HL-60 (cell line): ENCODE data around the gene ZDHHC16.
A peak's percentile ranks its signal among the peaks of the same experiment; 100 is the strongest.
"Not testable (repeated sequence)": the region's sequence is repeated elsewhere in the genome, so short reads cannot be mapped to it uniquely, and the experiment has no call there.

ENCODE experiments used
- CTCF ChIP-seq: IDR thresholded peaks from one replicate; pipeline ENCODE4 v1.5.1; 2011; ENCODE audit warnings: low read length, control low read depth, inconsistent platforms; ENCODE audit not compliant: insufficient read depth
- GABPA ChIP-seq: IDR thresholded peaks from 2 replicates; pipeline ENCODE4 v1.6.1; 2012; ENCODE audit warnings: low read depth
- POLR2AphosphoS5 ChIP-seq: IDR thresholded peaks from 2 replicates; pipeline ENCODE4 v1.6.1; 2012; ENCODE audit warnings: low read depth
- REST ChIP-seq: IDR thresholded peaks from 2 replicates; pipeline ENCODE4 v1.6.1; 2012; ENCODE audit warnings: low read depth; ENCODE audit not compliant: insufficient replicate concordance
- SPI1 ChIP-seq: IDR thresholded peaks from 2 replicates; pipeline ENCODE4 v1.6.1; 2012; ENCODE audit warnings: low read depth, mild to moderate bottlenecking, borderline replicate concordance

- not testable (repeated sequence) for TF ChIP-seq CTCF, REST, SPI1, GABPA
- 0 out of 2 replicates have a peak, but pooled peaks have one; percentile 39 for TF ChIP-seq POLR2AphosphoS5
These were observed 22.2 kb upstream of the ZDHHC16 start for GRCh38 chr10:97423757-97424098.
